ENCODE data around the gene CDCA5.

The CDCA5 gene

GRCh38 chr11:65051398-65051858, 32.4 kb downstream of the CDCA5 start:
- TF ChIP-seq CTCF (IDR thresholded peaks at IDR 0.05): no peak
- Histone ChIP-seq H3K27ac (no peak overlapping the region), H3K4me3 (no peak overlapping the region)
- DNase-seq (ENCODE audit: low spot score): no peak

GRCh38 chr11:65047581-65048422, 36.0 kb downstream of the CDCA5 start:
- peak overlapping the region; percentile 81 for H3K4me3 ChIP-seq
- peak overlapping the region in 1 of 2 donors; percentile 76 for H3K27ac ChIP-seq
- DNase-seq (ENCODE audit: low spot score): no peak
- no peak for TF ChIP-seq CTCF (IDR thresholded peaks at IDR 0.05)

- no peak for DNase-seq (ENCODE audit: low spot score)
- Histone ChIP-seq H3K4me3 (no peak overlapping the region), H3K27ac (no peak overlapping the region)
- TF ChIP-seq CTCF (IDR thresholded peaks at IDR 0.05): no peak
Observed at GRCh38 chr11:65045728-65046127, 38.1 kb downstream of the CDCA5 start.

GRCh38 chr11:65045061-65045460, 38.8 kb downstream of the CDCA5 start:
- TF ChIP-seq CTCF (IDR thresholded peaks at IDR 0.05): no peak
- no peak overlapping the region for H3K4me3 ChIP-seq
- no peak overlapping the region for H3K27ac ChIP-seq
- no peak for DNase-seq (ENCODE audit: low spot score)

- DNase-seq (ENCODE audit: low spot score): no peak
- TF ChIP-seq CTCF (IDR thresholded peaks at IDR 0.05): no peak
- H3K4me3 ChIP-seq: no peak overlapping the region
Observed at GRCh38 chr11:65043881-65044501, 39.8 kb downstream of the CDCA5 start.

GRCh38 chr11:65042891-65043290, 40.9 kb downstream of the CDCA5 start:
- DNase-seq (ENCODE audit: low spot score): no peak
- H3K27ac ChIP-seq: no peak overlapping the region
- H3K4me3 ChIP-seq: no peak overlapping the region
- no peak for TF ChIP-seq CTCF (IDR thresholded peaks at IDR 0.05)

More at GRCh38 chr11:65043881-65044501, 39.8 kb downstream of the CDCA5 start:
- peak overlapping the region in 1 of 2 donors; percentile 21 for H3K27ac ChIP-seq

Data from coronary artery (tissue), 2 donors.